Upper lobe of left lung (tissue), 4 donors: ENCODE data around the gene CLTCL1.

Experiments used
- EP300 ChIP-seq, 4 donors: sonication (generic); formaldehyde crosslinking; IDR thresholded peaks; one replicate each; pipeline ENCODE4 v1.5.1; 2017; ENCODE audit warnings: antibody characterized with exemption in 4 of 4, control low read depth in 2 of 4
- POLR2A ChIP-seq, 4 donors: fragments of 450-650 bp; IDR thresholded peaks; one replicate each; pipeline ENCODE4 v1.5.1; 2016 to 2017; ENCODE audit warnings: antibody characterized with exemption in 4 of 4, mild to moderate bottlenecking in 2 of 4
- TF ChIP-seq, protein P1 (sequence below), 6 experiments: fragments of 450-650 bp in 4 of 6; fragments of 200-600 bp in 2 of 6; sonication (generic) in 2 of 6; IDR thresholded peaks; one replicate each; pipeline ENCODE4 v1.5.1; 2016 to 2019; ENCODE audit warnings: antibody characterized with exemption in 6 of 6

- no peak for TF ChIP-seq POLR2A (IDR thresholded peaks at IDR 0.05)
- TF ChIP-seq, protein P1, sequence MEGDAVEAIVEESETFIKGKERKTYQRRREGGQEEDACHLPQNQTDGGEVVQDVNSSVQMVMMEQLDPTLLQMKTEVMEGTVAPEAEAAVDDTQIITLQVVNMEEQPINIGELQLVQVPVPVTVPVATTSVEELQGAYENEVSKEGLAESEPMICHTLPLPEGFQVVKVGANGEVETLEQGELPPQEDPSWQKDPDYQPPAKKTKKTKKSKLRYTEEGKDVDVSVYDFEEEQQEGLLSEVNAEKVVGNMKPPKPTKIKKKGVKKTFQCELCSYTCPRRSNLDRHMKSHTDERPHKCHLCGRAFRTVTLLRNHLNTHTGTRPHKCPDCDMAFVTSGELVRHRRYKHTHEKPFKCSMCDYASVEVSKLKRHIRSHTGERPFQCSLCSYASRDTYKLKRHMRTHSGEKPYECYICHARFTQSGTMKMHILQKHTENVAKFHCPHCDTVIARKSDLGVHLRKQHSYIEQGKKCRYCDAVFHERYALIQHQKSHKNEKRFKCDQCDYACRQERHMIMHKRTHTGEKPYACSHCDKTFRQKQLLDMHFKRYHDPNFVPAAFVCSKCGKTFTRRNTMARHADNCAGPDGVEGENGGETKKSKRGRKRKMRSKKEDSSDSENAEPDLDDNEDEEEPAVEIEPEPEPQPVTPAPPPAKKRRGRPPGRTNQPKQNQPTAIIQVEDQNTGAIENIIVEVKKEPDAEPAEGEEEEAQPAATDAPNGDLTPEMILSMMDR (IDR thresholded peaks at IDR 0.05): no peak
- no peak for TF ChIP-seq EP300 (IDR thresholded peaks at IDR 0.05)
Measured at GRCh38 chr22:19232623-19233022, 58.9 kb downstream of the CLTCL1 start.
